ENCODE results near the gene FAM171A2.

GRCh38 chr17:44384823-44385286, 21.2 kb upstream of the FAM171A2 start:
- TF ChIP-seq EZH2 (IDR thresholded peaks at IDR 0.05; ENCODE audit: low read length) (no peak), CTCF (optimal IDR thresholded peaks at IDR 0.05 in 1 of 3, IDR thresholded peaks at IDR 0.05 in 1 of 3, conservative IDR thresholded peaks at IDR 0.05 in 1 of 3; ENCODE audit: extremely low read depth in 1 of 3, insufficient read depth in 2 of 3, low read length in 3 of 3) (no peak)

Data from keratinocyte (primary cell).